OCI-LY1 (cell line): ENCODE measurements around the gene NOTCH2.

Experiments used
- H2AFZ ChIP-seq: fragments of 200-600 bp; sonication (generic), shearing (Covaris generic); 2 replicates; pipeline ENCODE4 v1.6.0; 2014; ENCODE audit warnings: antibody characterized with exemption, mild to moderate bottlenecking, low read length
- H3F3A ChIP-seq: fragments of 200-600 bp; sonication (generic), shearing (Covaris generic); 2 replicates; pipeline ENCODE4 v1.6.0; 2014; ENCODE audit warnings: mild to moderate bottlenecking, antibody characterized with exemption, low read length, moderate library complexity; ENCODE audit not compliant: insufficient read depth
- H3K27ac ChIP-seq: fragments of 200-600 bp; sonication (generic); 2 replicates; pipeline ENCODE4 v1.5.1; 2014; ENCODE audit warnings: low read length, mixed run types, mild to moderate bottlenecking, low read depth; ENCODE audit not compliant: poor library complexity, severe bottlenecking
- H3K27me3 ChIP-seq: fragments of 200-600 bp; sonication (generic); 2 replicates; pipeline ENCODE4 v1.6.0; 2014; ENCODE audit warnings: antibody characterized with exemption, mild to moderate bottlenecking, low read length, moderate library complexity; ENCODE audit not compliant: insufficient read depth
- H3K36me3 ChIP-seq: fragments of 200-600 bp; sonication (generic); 2 replicates; pipeline ENCODE4 v1.6.1; 2014; ENCODE audit warnings: mild to moderate bottlenecking, antibody characterized with exemption, low read length, moderate library complexity, mixed read lengths; ENCODE audit not compliant: insufficient read depth
- H3K4me1 ChIP-seq: fragments of 200-600 bp; sonication (generic); 2 replicates; pipeline ENCODE4 v1.5.1; 2014; ENCODE audit warnings: mild to moderate bottlenecking, low read length, moderate library complexity; ENCODE audit not compliant: insufficient read depth, severe bottlenecking
- H3K4me2 ChIP-seq: fragments of 200-600 bp; sonication (generic), shearing (Covaris generic); 2 replicates; pipeline ENCODE4 v1.6.1; 2014; ENCODE audit warnings: low read length
- H3K4me3 ChIP-seq: fragments of 200-600 bp; sonication (generic); 2 replicates; pipeline ENCODE4 v1.5.1; 2014; ENCODE audit warnings: low read length, low read depth, mild to moderate bottlenecking, mixed read lengths; ENCODE audit not compliant: poor library complexity, severe bottlenecking
- H3K79me2 ChIP-seq: fragments of 200-600 bp; shearing (Covaris generic); 2 replicates; pipeline ENCODE4 v1.6.1; 2016; ENCODE audit warnings: mixed run types, low read length, mixed read lengths; ENCODE audit not compliant: insufficient read depth
- H3K9ac ChIP-seq: fragments of 200-600 bp; sonication (generic), shearing (Covaris generic); 2 replicates; pipeline ENCODE4 v1.6.1; 2014; ENCODE audit warnings: mild to moderate bottlenecking, low read length, mixed read lengths
- H3K9me2 ChIP-seq: fragments of 200-600 bp; sonication (generic), shearing (Covaris generic); 2 replicates; pipeline ENCODE4 v1.6.1; 2014; ENCODE audit warnings: low read depth, mild to moderate bottlenecking, low read length, mixed read lengths
- H3K9me3 ChIP-seq: fragments of 200-600 bp; shearing (Covaris generic); 2 replicates; pipeline ENCODE4 v1.6.1; 2014; ENCODE audit warnings: low read length, mixed read lengths
- H4K20me1 ChIP-seq: fragments of 200-600 bp; sonication (generic), shearing (Covaris generic); 2 replicates; pipeline ENCODE4 v1.6.0; 2016; ENCODE audit warnings: mild to moderate bottlenecking, low read length; ENCODE audit not compliant: insufficient read depth
- CTCF ChIP-seq: fragments of 200-600 bp; sonication (generic), shearing (Covaris generic); IDR thresholded peaks from 2 replicates; pipeline ENCODE4 v1.5.1; 2017; ENCODE audit warnings: mild to moderate bottlenecking, antibody characterized with exemption, low read length, moderate library complexity, mixed read lengths
- EZH2 ChIP-seq: fragments of 200-600 bp; sonication (generic), shearing (Covaris generic); IDR thresholded peaks from 2 replicates; pipeline ENCODE4 v1.8.0; 2017; ENCODE audit warnings: borderline replicate concordance, mixed run types, mild to moderate bottlenecking, antibody characterized with exemption, low read length, moderate library complexity, mixed read lengths

NOTCH2 gene

GRCh38 chr1:119940697-119941096 lies 128.8 kb downstream of the NOTCH2 start:
- no peaks in the 10 kb centered on the region for H3K79me2 ChIP-seq
- no peaks in the 10 kb centered on the region for H3K4me1 ChIP-seq
- H3K27ac ChIP-seq: no peak overlapping the region
- H3K9me2 ChIP-seq: no peaks in the 10 kb centered on the region
- H3F3A ChIP-seq: no peaks in the 10 kb centered on the region
- H3K4me2 ChIP-seq: no peak overlapping the region
- no peaks in the 10 kb centered on the region for H4K20me1 ChIP-seq
- no peaks in the 10 kb centered on the region for H3K27me3 ChIP-seq
- H3K36me3 ChIP-seq: peaks cover 40% of the 10 kb centered on the region
- TF ChIP-seq CTCF (no peak), EZH2 (no peak)
- H3K9ac ChIP-seq: no peak overlapping the region
- H3K9me3 ChIP-seq: no peaks in the 10 kb centered on the region
- no peak overlapping the region for H2AFZ ChIP-seq
- no peak overlapping the region for H3K4me3 ChIP-seq

GRCh38 chr1:119937198-119937597 lies 132.3 kb downstream of the NOTCH2 start:
- no peaks in the 10 kb centered on the region for H3F3A ChIP-seq
- H2AFZ ChIP-seq: no peak overlapping the region
- H3K36me3 ChIP-seq: peaks cover 73% of the 10 kb centered on the region
- H3K4me1 ChIP-seq: no peaks in the 10 kb centered on the region
- no peaks in the 10 kb centered on the region for H3K79me2 ChIP-seq
- no peaks in the 10 kb centered on the region for H4K20me1 ChIP-seq
- H3K27me3 ChIP-seq: no peaks in the 10 kb centered on the region
- no peaks in the 10 kb centered on the region; the same call in 1 of the 2 replicates for H3K9me3 ChIP-seq
- H3K4me2 ChIP-seq: no peak overlapping the region
- no peak overlapping the region for H3K4me3 ChIP-seq
- no peaks in the 10 kb centered on the region for H3K9me2 ChIP-seq
- TF ChIP-seq CTCF: no peak
- TF ChIP-seq EZH2: no peak
- no peak overlapping the region for H3K9ac ChIP-seq
- H3K27ac ChIP-seq: no peak overlapping the region

DNA sequence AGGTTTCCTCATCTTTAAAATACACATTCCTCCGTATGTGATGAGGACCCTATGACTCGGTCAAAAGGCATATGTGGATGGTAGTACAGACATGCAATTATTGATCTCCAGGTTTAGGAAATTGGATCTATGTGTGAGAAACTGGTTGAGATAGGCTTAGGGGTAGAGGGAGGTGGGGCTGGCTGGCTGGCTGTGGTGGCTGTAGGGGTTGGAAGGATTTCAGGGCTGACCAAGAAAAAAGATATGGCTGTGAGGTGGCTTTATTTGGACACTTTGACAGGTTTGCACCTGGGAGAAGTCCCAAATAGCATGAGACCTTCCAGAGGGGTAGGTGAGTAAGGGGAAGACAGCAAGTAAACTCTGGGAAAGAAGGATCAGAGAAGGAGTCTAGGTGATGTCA lies 133.5 kb downstream of the NOTCH2 start:
- H3K9me3 ChIP-seq: no peaks in the 10 kb centered on the region; the same call in 1 of the 2 replicates
- no peaks in the 10 kb centered on the region for H3K9me2 ChIP-seq
- H3K9ac ChIP-seq: no peak overlapping the region
- H3K4me3 ChIP-seq: no peak overlapping the region
- H4K20me1 ChIP-seq: no peaks in the 10 kb centered on the region
- TF ChIP-seq CTCF (no peak), EZH2 (no peak)
- H3K27me3 ChIP-seq: no peaks in the 10 kb centered on the region
- H2AFZ ChIP-seq: no peak overlapping the region
- no peaks in the 10 kb centered on the region for H3F3A ChIP-seq
- H3K79me2 ChIP-seq: no peaks in the 10 kb centered on the region
- no peak overlapping the region for H3K4me2 ChIP-seq
- no peaks in the 10 kb centered on the region for H3K4me1 ChIP-seq
- peaks cover 73% of the 10 kb centered on the region for H3K36me3 ChIP-seq
- no peak overlapping the region for H3K27ac ChIP-seq
